Activated CD8-positive, alpha-beta memory T cell treated with anti-CD3 and anti-CD28 coated beads for 36 hours (primary cell): ENCODE results near the gene MAST3. TPM values are rescaled to one million over a fixed set of nuclear protein-coding genes. Genes with fewer than 3 reads are reported as not detected.

Experiments
- CTCF ChIA-PET: fragments of 350-600 bp; sonication (Branson Sonifier 250); formaldehyde crosslinking; loops from one replicate; lab custom pipeline; 2021; ENCODE audit warnings: antibody characterized with exemption; lab: Charles Lee
- POLR2A ChIA-PET: fragments of 350-600 bp; sonication (Branson Sonifier 250); formaldehyde crosslinking; loops from one replicate; lab custom pipeline; 2021; ENCODE audit warnings: antibody characterized with exemption; lab: Charles Lee
- total RNA-seq, 2 experiments: library from RNA; stranded (reverse); gene quantifications; one replicate each; pipeline ENCODE4 v1.2.3, GENCODE V29; 2021

Gene MAST3
- total RNA-seq, 2 experiments from 2014 or later, result 15.5 to 16.2 TPM

- ChIA-PET CTCF (no interaction called here), POLR2A (no interaction called here)
These were observed 23.4 kb upstream of the MAST3 start for GRCh38 chr19:18074192-18074591.

- CTCF ChIA-PET, result no interaction called here
These were observed 13.5 kb upstream of the MAST3 start for GRCh38 chr19:18083929-18084684.

GRCh38 chr19:18085702-18086457 is 11.7 kb upstream of the MAST3 start:
- ChIA-PET POLR2A (interaction anchor here (0.6 to 1.1 kb wide), 2 partner anchors 13 to 75 kb away, joined by 6 read pairs; no protein-coding TSS in a partner anchor), CTCF (interaction anchor here (1.0 kb wide), 1 partner anchor 78 kb away, joined by 3 read pairs; no protein-coding TSS in a partner anchor)

More at GRCh38 chr19:18083929-18084684, 13.5 kb upstream of the MAST3 start:
- POLR2A ChIA-PET, result no interaction called here

GRCh38 chr19:18086590-18087138 is 10.9 kb upstream of the MAST3 start, which contains the start of gene IL12RB1:
Gene IL12RB1, minus strand, starts transcription at chr19:18086934. Its CDS starts 111 bp downstream, at chr19:18086823.
- ChIA-PET POLR2A (interaction anchor here (0.6 to 1.1 kb wide), 2 partner anchors 12 to 74 kb away, joined by 6 read pairs; no protein-coding TSS in a partner anchor), CTCF (interaction anchor here (0.7 to 1.6 kb wide), 3 partner anchors 15 to 79 kb away, joined by 3 to 6 read pairs (median 4); no protein-coding TSS in a partner anchor)

GRCh38 chr19:18089096-18089541 is 8.5 kb upstream of the MAST3 start:
- CTCF ChIA-PET, result interaction anchor here (0.7 kb wide), 2 partner anchors 25 to 43 kb away, joined by 3 to 4 read pairs; no protein-coding TSS in a partner anchor
- POLR2A ChIA-PET, result interaction anchor here (0.6 to 1.2 kb wide), 4 partner anchors 21 to 239 kb away, joined by 3 to 5 read pairs (median 4); no protein-coding TSS in a partner anchor

- POLR2A ChIA-PET, result no interaction called here
- CTCF ChIA-PET, result interaction anchor here (0.7 to 1.2 kb wide), 3 partner anchors 31 to 145 kb away, joined by 3 to 5 read pairs (median 3); no protein-coding TSS in a partner anchor
These were observed 7.9 kb upstream of the MAST3 start for GRCh38 chr19:18089726-18090125.

GRCh38 chr19:18090545-18091216 is 6.9 kb upstream of the MAST3 start:
- CTCF ChIA-PET, result interaction anchor here (0.7 to 1.9 kb wide), 9 partner anchors 21 to 211 kb away, joined by 3 to 6 read pairs (median 4); no protein-coding TSS in a partner anchor

GRCh38 chr19:18091217-18091608 is 6.4 kb upstream of the MAST3 start:
- ChIA-PET POLR2A (interaction anchor here (0.6 to 1.0 kb wide), 2 partner anchors 13 to 61 kb away, joined by 3 read pairs; no protein-coding TSS in a partner anchor), CTCF (interaction anchor here (0.5 to 1.9 kb wide), 9 partner anchors 13 to 210 kb away, joined by 3 to 6 read pairs (median 5); partner anchors contain the start of gene ARRDC2)

More at GRCh38 chr19:18090545-18091216, 6.9 kb upstream of the MAST3 start:
- POLR2A ChIA-PET, result no interaction called here

GRCh38 chr19:18093439-18094161 is 4.0 kb upstream of the MAST3 start:
- ChIA-PET CTCF (interaction anchor here (0.7 kb wide), 1 partner anchor 20 kb away, joined by 3 read pairs; no protein-coding TSS in a partner anchor), POLR2A (no interaction called here)

- ChIA-PET CTCF (interaction anchor here (0.6 kb wide), 1 partner anchor 97 kb away, joined by 3 read pairs; no protein-coding TSS in a partner anchor), POLR2A (no interaction called here)
These were observed 1.3 kb upstream of the MAST3 start for GRCh38 chr19:18096258-18096657.

GRCh38 chr19:18097993-18098890 is 664 bp downstream of the MAST3 start:
- ChIA-PET CTCF (interaction anchor here (0.9 to 2.5 kb wide), 5 partner anchors 9 to 154 kb away, joined by 3 to 10 read pairs (median 4); no protein-coding TSS in a partner anchor), POLR2A (interaction anchor here (0.9 kb wide), 1 partner anchor 21 kb away, joined by 3 read pairs; no protein-coding TSS in a partner anchor)

GRCh38 chr19:18098891-18099622 is 1.5 kb downstream of the MAST3 start:
- POLR2A ChIA-PET, result interaction anchor here (0.5 kb wide), 2 partner anchors 13 to 171 kb away, joined by 4 to 6 read pairs; partner anchors contain the start of gene IL12RB1
- CTCF ChIA-PET, result interaction anchor here (0.6 to 2.5 kb wide), 4 partner anchors 9 to 322 kb away, joined by 3 to 10 read pairs (median 4); no protein-coding TSS in a partner anchor

- ChIA-PET POLR2A (no interaction called here), CTCF (interaction anchor here (0.6 to 2.5 kb wide), 3 partner anchors 11 to 323 kb away, joined by 3 to 10 read pairs (median 4); no protein-coding TSS in a partner anchor)
These were observed 2.0 kb downstream of the MAST3 start for GRCh38 chr19:18099623-18099995.

GRCh38 chr19:18100710-18101109 is 3.1 kb downstream of the MAST3 start:
- ChIA-PET POLR2A (no interaction called here), CTCF (interaction anchor here (0.6 to 1.0 kb wide), 3 partner anchors 11 to 795 kb away, joined by 3 to 4 read pairs (median 3); no protein-coding TSS in a partner anchor)

GRCh38 chr19:18101268-18101667 is 3.7 kb downstream of the MAST3 start:
- ChIA-PET POLR2A (no interaction called here), CTCF (interaction anchor here (0.6 to 1.0 kb wide), 3 partner anchors 10 to 796 kb away, joined by 3 to 4 read pairs (median 3); no protein-coding TSS in a partner anchor)
